ENCODE measurements around the gene ASGR2. TPM values are rescaled to one million over a fixed set of nuclear protein-coding genes. Genes with fewer than 3 reads are reported as not detected.

Gene ASGR2
- total RNA-seq, 4 donors from 2014 or later: not detected

DNA sequence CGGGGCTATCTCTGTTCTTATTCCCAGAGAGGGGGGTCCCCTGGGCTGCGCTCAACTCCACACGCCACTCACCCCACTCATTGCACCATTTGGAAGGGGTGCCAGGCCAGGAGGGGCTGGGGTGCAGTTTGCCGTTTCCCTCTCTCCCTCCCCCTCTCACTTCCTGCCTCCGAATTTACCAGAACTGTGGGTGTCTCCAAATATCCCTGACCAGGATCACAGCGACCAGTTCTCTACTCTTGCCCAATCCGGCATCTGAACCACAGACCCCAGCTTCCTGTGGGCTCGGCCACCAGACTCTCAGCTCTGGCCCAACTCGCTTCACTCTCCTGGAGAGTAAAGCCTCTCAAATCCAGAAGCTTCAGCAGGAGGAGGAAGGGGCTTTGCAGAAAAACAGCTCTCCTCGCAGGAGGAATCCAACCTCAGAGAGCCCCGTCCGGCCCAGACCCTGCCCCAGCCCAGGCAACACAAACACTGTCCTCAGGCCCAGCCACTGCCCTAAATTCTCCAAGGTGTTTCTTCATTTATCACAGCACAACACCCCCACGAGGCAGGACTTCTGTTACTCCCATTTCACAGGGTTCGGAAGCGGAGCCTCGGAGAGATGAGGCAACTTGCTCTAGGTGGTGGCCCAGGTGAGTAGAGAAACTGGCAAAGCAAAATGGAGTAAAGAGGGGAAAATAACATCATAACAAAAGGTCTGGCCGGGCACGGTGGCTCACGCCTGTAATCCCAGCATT lies 423 bp upstream of the ASGR2 start:
- H3K27ac ChIP-seq: no peak overlapping the region
- H3K4me3 ChIP-seq: no peak overlapping the region
- no peaks in the 10 kb centered on the region for H3K27me3 ChIP-seq
- H3K9me3 ChIP-seq: no peaks in the 10 kb centered on the region
- H3K36me3 ChIP-seq: no peaks in the 10 kb centered on the region
- TF ChIP-seq, protein P1, sequence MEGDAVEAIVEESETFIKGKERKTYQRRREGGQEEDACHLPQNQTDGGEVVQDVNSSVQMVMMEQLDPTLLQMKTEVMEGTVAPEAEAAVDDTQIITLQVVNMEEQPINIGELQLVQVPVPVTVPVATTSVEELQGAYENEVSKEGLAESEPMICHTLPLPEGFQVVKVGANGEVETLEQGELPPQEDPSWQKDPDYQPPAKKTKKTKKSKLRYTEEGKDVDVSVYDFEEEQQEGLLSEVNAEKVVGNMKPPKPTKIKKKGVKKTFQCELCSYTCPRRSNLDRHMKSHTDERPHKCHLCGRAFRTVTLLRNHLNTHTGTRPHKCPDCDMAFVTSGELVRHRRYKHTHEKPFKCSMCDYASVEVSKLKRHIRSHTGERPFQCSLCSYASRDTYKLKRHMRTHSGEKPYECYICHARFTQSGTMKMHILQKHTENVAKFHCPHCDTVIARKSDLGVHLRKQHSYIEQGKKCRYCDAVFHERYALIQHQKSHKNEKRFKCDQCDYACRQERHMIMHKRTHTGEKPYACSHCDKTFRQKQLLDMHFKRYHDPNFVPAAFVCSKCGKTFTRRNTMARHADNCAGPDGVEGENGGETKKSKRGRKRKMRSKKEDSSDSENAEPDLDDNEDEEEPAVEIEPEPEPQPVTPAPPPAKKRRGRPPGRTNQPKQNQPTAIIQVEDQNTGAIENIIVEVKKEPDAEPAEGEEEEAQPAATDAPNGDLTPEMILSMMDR (IDR thresholded peaks at IDR 0.05): no peak
- no peak for TF ChIP-seq POLR2A (IDR thresholded peaks at IDR 0.05)
- intact Hi-C loops (cut with DNase I; ENCODE audit: low total_unique reads): no loop called here
- no peaks in the 10 kb centered on the region for H3K4me1 ChIP-seq
- no peak for DNase-seq

DNA sequence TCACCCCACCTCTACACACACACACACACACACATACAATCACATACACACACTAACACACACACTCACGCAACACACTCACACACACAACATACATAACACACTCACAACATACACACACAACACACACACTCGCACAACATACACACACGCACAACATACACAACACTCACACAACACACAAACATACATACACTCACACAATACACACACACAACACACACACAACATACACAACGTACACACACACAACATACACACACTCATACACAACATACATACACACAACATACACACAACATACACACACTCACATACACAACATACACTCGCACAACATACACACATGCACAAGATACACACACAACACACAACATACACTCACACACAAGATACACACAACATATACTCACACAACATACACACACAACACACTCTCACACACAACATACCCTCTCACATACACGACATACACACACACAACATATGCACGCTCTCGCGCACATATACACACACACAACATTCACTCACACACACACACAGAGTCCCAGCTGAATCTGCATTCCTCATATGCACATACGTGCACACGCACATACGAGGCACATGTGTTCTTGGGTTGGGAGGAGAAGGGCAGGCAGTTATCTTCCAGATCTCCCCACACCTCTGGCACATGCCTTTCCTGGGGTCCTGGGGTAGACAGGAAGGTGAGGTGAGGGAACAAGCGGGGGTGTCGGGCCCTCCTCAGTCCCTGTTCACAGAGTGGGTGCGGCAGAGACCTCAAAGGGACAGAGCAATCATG lies 1.1 kb downstream of the ASGR2 start:
- H3K9me3 ChIP-seq: no peaks in the 10 kb centered on the region
- no peaks in the 10 kb centered on the region for H3K27me3 ChIP-seq
- no peaks in the 10 kb centered on the region for H3K36me3 ChIP-seq
- intact Hi-C loops (cut with DNase I; ENCODE audit: low total_unique reads): no loop called here
- H3K4me3 ChIP-seq: no peak overlapping the region
- no peaks in the 10 kb centered on the region for H3K4me1 ChIP-seq
- TF ChIP-seq POLR2A (IDR thresholded peaks at IDR 0.05): no peak
- TF ChIP-seq, protein P1 (IDR thresholded peaks at IDR 0.05): no peak
- no peak overlapping the region for H3K27ac ChIP-seq
- DNase-seq: no peak

DNA sequence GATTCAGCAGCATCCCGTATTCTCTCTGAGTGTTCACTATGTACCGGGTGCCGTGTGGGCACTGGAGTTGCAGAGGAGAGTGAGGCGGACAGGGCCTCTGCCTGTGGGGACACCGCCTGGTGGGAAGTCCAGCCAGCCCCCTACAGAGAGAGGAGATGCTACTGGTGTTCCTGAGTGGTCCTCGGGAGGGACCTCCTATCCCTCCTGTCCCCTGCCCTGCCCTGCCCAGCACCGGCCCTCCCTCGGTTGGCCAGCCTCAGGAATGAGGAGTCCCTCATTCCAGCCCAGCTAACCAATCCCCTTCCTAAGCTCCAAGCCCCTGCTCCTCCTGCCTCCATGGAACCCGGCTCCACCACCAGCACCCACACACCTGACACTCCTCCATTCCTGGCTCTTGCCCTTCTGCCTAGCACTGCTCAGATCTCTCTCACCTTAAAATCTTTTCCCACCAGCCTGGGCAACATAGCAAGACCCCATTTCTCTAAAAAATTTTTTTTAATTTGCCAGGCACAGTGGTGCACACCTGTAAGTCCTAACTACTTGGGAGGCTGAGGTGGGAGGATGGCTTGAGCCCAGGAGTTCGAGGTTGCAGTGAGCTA lies 2.0 kb downstream of the ASGR2 start:
- Histone ChIP-seq H3K4me1 (no peaks in the 10 kb centered on the region), H3K27ac (no peak overlapping the region), H3K9me3 (no peaks in the 10 kb centered on the region), H3K36me3 (no peaks in the 10 kb centered on the region), H3K4me3 (no peak overlapping the region), H3K27me3 (no peaks in the 10 kb centered on the region)
- TF ChIP-seq, protein P1 (IDR thresholded peaks at IDR 0.05): no peak
- TF ChIP-seq POLR2A (IDR thresholded peaks at IDR 0.05): no peak
- no peak for DNase-seq
- intact Hi-C loops (cut with DNase I; ENCODE audit: low total_unique reads): no loop called here

DNA sequence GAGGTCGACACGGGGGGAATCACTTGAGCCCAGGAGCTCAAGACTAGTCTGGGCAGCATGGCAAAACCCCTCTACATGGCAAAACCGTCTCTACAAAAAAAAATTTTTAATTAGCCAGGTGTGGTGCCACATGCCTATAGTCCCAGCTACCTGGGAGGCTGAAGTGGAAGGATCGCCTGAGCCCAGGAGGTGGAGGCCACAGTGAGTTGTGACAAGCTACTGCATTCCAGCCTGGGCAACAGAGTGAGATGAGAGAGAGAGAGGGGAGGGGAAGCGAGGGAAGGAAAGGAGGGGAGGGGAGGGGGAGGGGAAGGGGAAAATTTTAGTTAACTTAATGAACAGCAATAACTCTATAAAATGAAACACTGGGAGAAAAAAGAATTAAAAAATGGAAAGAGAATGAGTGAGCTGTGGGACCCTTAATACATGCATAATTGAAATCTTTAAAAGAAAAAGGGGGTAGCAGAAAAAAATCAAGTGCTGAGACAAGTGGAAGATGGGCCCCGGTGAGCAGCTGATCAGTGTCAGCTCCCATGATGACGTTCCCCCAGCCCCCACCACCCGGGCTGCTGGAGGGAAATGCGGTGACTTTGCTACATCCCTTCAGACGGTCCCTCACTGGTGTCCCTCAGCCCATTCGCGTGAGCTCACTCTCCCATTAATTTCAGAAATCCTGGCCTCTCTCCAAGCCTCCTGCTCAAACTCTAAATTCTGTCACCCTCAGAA lies 2.7 kb downstream of the ASGR2 start:
- intact Hi-C loops (cut with DNase I; ENCODE audit: low total_unique reads): no loop called here
- no peaks in the 10 kb centered on the region for H3K9me3 ChIP-seq
- no peaks in the 10 kb centered on the region for H3K27me3 ChIP-seq
- no peak overlapping the region for H3K27ac ChIP-seq
- DNase-seq: no peak
- no peak overlapping the region for H3K4me3 ChIP-seq
- H3K36me3 ChIP-seq: no peaks in the 10 kb centered on the region
- no peaks in the 10 kb centered on the region for H3K4me1 ChIP-seq
- no peak for TF ChIP-seq POLR2A (IDR thresholded peaks at IDR 0.05)
- TF ChIP-seq, protein P1 (IDR thresholded peaks at IDR 0.05): no peak
